GM21717 (cell line): Measurements from ENCODE around the gene MAP3K10.
"Not testable (repeated sequence)": the region's sequence is repeated elsewhere in the genome, so short reads cannot be mapped to it uniquely, and the experiment has no call there.

ENCODE experiments used
- ATAC-seq: cut with Tn5 transposase; IDR thresholded peaks from one replicate; pipeline ENCODE4 v1.9.1; 2021; ENCODE audit warnings: mild to moderate bottlenecking, moderate library complexity; ENCODE audit not compliant: unreplicated experiment

MAP3K10 gene

GRCh38 chr19:40216777-40217026, 25.5 kb downstream of the MAP3K10 start:
- no peak for ATAC-seq

GRCh38 chr19:40217027-40217810, 26.0 kb downstream of the MAP3K10 start:
- ATAC-seq = no peak

- ATAC-seq = no peak
Measured at GRCh38 chr19:40217934-40218890, 27.0 kb downstream of the MAP3K10 start, which contains the start of gene TTC9B. Gene TTC9B, minus strand, starts transcription at chr19:40218384. Its CDS starts 3 bp downstream, at chr19:40218381.

GRCh38 chr19:40219029-40219428, 27.8 kb downstream of the MAP3K10 start:
- ATAC-seq = not testable (repeated sequence)

GRCh38 chr19:40219721-40220276, 28.6 kb downstream of the MAP3K10 start:
- no peak for ATAC-seq

- no peak for ATAC-seq
Measured at GRCh38 chr19:40220674-40221073, 29.4 kb downstream of the MAP3K10 start.

GRCh38 chr19:40221858-40222619, 30.8 kb downstream of the MAP3K10 start:
- no peak for ATAC-seq

- ATAC-seq = no peak
Measured at GRCh38 chr19:40223135-40223822, 32.1 kb downstream of the MAP3K10 start.

- no peak for ATAC-seq
Measured at GRCh38 chr19:40224342-40225150, 33.3 kb downstream of the MAP3K10 start.

- ATAC-seq = no peak
Measured at GRCh38 chr19:40225440-40226305, 34.4 kb downstream of the MAP3K10 start.

- no peak for ATAC-seq
Measured at GRCh38 chr19:40228346-40228745, 37.1 kb downstream of the MAP3K10 start.

- no peak for ATAC-seq
Measured at GRCh38 chr19:40228863-40229262, 37.6 kb downstream of the MAP3K10 start.

GRCh38 chr19:40229484-40229883, 38.3 kb downstream of the MAP3K10 start:
- no peak for ATAC-seq

- ATAC-seq = no peak
Measured at GRCh38 chr19:40229926-40230417, 38.7 kb downstream of the MAP3K10 start.

GRCh38 chr19:40231057-40231456, 39.8 kb downstream of the MAP3K10 start:
- no peak for ATAC-seq

GRCh38 chr19:40231544-40232424, 40.6 kb downstream of the MAP3K10 start:
- ATAC-seq = no peak

- ATAC-seq = no peak
Measured at GRCh38 chr19:40232479-40232878, 41.3 kb downstream of the MAP3K10 start.
